ENCODE data around the gene USP2.
A peak's percentile ranks its signal among the peaks of the same experiment; 100 is the strongest.

The USP2 gene

DNA sequence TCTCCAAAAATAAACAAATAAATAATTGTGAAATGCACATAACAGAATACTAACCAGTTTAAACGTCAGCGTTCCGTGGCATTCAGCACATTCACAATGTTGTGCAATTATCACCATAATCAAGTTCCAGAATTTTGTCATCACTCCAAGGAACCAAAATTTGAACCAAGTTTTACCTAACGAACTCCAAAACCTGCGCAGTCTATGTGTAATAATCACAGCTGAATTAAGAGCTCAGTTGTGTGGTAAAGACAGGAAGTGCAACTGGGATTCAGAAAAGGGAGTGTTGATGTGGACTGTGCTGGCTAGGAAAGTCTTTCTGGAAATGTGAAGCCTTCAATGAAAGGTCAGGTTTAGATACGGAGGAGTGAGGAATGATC lies 59.1 kb downstream of the USP2 start:
- H3K9ac ChIP-seq (ENCODE audit: low read length) = no peak overlapping the region

DNA sequence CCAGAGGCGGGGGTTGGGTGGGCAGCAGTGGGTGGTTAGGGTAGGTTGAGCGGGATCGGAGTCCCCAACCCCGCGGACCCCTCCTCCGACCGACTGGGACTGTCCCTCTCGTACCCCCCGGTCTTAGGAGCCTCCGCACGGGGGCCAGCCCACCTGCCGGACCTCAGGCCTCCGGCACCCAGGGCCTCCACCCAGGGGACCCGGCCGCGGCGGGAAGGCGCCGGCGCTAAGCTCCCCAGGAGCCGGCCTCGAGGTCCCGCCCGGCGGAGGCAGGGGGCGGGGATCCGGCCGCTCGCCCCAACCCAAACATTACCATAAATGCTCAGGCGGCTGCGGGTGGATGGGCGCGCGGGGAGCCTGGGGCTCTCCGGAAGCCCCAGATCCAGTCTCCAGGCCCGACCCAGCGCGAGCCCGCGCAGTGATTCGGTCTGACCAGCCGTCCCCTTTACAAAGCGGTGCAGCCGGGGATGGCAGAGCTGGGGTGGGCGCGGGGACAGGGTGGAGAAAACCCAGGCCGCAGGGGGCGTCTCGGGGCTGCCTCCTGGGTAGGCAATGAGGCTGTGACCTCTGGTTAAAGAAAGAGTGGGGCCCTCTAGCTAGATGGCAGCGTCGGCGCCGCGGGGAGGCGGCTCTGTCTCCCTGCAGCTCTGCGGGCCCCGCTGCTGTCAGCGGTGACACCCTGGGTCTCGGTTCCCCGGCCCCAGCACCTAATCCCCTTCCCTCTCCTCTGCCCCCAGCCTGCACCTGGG lies 60.5 kb downstream of the USP2 start:
- H3K4me1 ChIP-seq (ENCODE audit: insufficient read depth, low read length) = peaks cover 50% of the 10 kb centered on the region
- peak overlapping the region; percentile 87 for H3K9ac ChIP-seq (ENCODE audit: low read length)
- peak overlapping the region; percentile 46 to 66 for H3K4me3 ChIP-seq (ENCODE audit: low read depth in 1 of 2, low read length in 2 of 2)
- H3K27me3 ChIP-seq (ENCODE audit: control insufficient read depth in 1 of 2, insufficient read depth in 2 of 2, low read length in 2 of 2) = no peaks in the 10 kb centered on the region
- H3K9me3 ChIP-seq (ENCODE audit: low read length) = no peaks in the 10 kb centered on the region
- no peaks in the 10 kb centered on the region for H3K36me3 ChIP-seq (ENCODE audit: insufficient read depth, low read length)
- peak overlapping the region; percentile 99 for H3K27ac ChIP-seq (ENCODE audit: low read depth, low read length)

More for the DNA sequence above, 59.1 kb downstream of the USP2 start:
- peaks cover 48% of the 10 kb centered on the region for H3K4me1 ChIP-seq (ENCODE audit: insufficient read depth, low read length)
- H3K36me3 ChIP-seq (ENCODE audit: insufficient read depth, low read length) = no peaks in the 10 kb centered on the region
- no peaks in the 10 kb centered on the region for H3K27me3 ChIP-seq (ENCODE audit: control insufficient read depth in 1 of 2, insufficient read depth in 2 of 2, low read length in 2 of 2)
- H3K4me3 ChIP-seq (ENCODE audit: low read depth in 1 of 2, low read length in 2 of 2) = no peak overlapping the region
- no peaks in the 10 kb centered on the region for H3K9me3 ChIP-seq (ENCODE audit: low read length)
- peak overlapping the region; percentile 5 for H3K27ac ChIP-seq (ENCODE audit: low read depth, low read length)

DNA sequence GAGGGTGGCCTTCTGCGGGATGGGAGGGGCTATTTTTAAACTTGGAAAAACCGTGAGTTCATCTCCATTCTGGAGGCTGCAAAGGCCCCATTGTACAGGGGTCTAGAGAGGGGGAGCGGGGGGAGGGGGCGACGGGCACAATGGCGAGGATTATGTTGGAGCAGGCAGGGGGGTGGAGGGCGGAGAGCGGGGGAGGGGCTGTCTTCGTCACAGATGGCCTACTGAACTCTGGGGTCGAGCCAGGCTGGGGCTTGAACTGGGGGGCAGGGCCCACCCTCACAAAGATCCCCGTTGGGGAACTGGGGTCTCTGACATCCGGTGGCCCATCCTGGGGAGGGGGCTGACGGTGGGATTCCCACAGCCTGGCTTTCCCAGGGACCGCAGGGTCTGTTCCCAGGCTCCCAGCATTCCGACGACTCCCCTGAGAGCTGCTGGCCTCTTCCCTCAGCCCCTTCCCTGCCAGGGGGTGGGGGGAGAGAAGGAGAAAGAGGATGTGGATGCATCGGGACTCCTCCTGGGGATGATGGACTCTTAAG lies 61.2 kb downstream of the USP2 start:
- Histone ChIP-seq H3K36me3 (ENCODE audit: insufficient read depth, low read length) (no peaks in the 10 kb centered on the region), H3K4me1 (ENCODE audit: insufficient read depth, low read length) (peaks cover 57% of the 10 kb centered on the region), H3K9me3 (ENCODE audit: low read length) (no peaks in the 10 kb centered on the region), H3K27me3 (ENCODE audit: control insufficient read depth in 1 of 2, insufficient read depth in 2 of 2, low read length in 2 of 2) (no peaks in the 10 kb centered on the region), H3K27ac (ENCODE audit: low read depth, low read length) (peak overlapping the region; percentile 99), H3K9ac (ENCODE audit: low read length) (peak overlapping the region; percentile 85), H3K4me3 (ENCODE audit: low read depth in 1 of 2, low read length in 2 of 2) (peak overlapping the region; percentile 46 to 66)

DNA sequence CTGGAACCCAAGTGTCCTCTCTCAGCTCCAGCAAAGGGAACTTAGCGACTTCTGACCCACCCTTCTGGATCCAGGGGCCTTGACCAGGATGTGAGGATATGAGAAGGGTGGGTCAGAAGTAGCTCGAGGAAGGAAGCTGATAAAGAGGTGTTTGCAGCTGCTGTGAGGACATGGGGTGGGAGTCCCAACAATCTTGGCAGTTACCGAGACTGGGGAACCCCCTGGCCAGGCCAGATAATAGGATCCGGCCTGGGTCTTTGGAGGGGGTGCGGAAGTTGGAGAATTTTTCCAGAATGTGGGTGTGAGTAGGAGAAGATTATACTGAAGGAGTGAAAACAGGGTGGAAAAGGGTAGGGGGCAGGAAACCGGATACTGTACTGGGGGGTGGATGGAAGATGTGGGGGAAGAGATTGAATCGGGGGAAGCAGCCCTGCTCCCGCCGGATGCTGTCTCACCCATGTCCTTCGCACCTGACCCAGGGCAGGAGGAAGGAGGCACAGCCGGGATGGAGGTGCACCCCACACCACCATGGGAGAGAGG lies 61.7 kb downstream of the USP2 start:
- Histone ChIP-seq H3K4me3 (ENCODE audit: low read depth in 1 of 2, low read length in 2 of 2) (peak overlapping the region in 1 of 2 donors; percentile 46), H3K27me3 (ENCODE audit: control insufficient read depth in 1 of 2, insufficient read depth in 2 of 2, low read length in 2 of 2) (no peaks in the 10 kb centered on the region), H3K36me3 (ENCODE audit: insufficient read depth, low read length) (peaks cover 4% of the 10 kb centered on the region), H3K27ac (ENCODE audit: low read depth, low read length) (peak overlapping the region; percentile 99), H3K4me1 (ENCODE audit: insufficient read depth, low read length) (peaks cover 59% of the 10 kb centered on the region), H3K9ac (ENCODE audit: low read length) (peak overlapping the region; percentile 29), H3K9me3 (ENCODE audit: low read length) (no peaks in the 10 kb centered on the region)

DNA sequence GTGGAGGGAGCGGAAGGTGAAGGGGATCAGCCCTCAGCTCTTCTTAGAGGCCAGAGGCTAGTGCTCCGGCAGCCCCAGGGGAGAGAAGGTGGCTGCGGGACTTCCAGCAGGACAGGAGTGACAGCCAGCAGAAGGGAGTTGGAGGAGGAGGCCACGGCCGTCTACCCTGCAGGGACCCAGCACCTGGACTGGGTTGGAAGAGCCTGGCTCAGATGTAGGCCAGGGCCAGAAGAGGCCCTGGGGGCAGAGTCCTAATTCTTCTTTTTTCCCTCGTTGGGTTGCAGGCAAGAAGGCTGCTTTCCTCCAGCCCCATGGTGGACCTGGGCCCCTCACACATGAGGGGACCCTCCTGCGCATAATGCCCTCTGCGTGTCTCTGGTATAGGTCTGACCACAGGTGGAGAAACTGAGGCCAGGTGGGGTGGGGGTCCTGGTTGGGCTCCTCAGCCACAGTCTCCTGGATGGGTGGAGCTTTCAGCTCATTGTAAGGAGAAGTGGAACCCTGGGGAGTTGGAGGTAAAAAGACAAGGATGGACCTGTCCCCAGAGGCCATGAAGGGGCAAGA lies 62.3 kb downstream of the USP2 start:
- Histone ChIP-seq H3K4me3 (ENCODE audit: low read depth in 1 of 2, low read length in 2 of 2) (no peak overlapping the region), H3K4me1 (ENCODE audit: insufficient read depth, low read length) (peaks cover 64% of the 10 kb centered on the region), H3K27ac (ENCODE audit: low read depth, low read length) (peak overlapping the region; percentile 99), H3K9me3 (ENCODE audit: low read length) (no peaks in the 10 kb centered on the region), H3K36me3 (ENCODE audit: insufficient read depth, low read length) (peaks cover 10% of the 10 kb centered on the region), H3K9ac (ENCODE audit: low read length) (peak overlapping the region; percentile 29), H3K27me3 (ENCODE audit: control insufficient read depth in 1 of 2, insufficient read depth in 2 of 2, low read length in 2 of 2) (no peaks in the 10 kb centered on the region)

DNA sequence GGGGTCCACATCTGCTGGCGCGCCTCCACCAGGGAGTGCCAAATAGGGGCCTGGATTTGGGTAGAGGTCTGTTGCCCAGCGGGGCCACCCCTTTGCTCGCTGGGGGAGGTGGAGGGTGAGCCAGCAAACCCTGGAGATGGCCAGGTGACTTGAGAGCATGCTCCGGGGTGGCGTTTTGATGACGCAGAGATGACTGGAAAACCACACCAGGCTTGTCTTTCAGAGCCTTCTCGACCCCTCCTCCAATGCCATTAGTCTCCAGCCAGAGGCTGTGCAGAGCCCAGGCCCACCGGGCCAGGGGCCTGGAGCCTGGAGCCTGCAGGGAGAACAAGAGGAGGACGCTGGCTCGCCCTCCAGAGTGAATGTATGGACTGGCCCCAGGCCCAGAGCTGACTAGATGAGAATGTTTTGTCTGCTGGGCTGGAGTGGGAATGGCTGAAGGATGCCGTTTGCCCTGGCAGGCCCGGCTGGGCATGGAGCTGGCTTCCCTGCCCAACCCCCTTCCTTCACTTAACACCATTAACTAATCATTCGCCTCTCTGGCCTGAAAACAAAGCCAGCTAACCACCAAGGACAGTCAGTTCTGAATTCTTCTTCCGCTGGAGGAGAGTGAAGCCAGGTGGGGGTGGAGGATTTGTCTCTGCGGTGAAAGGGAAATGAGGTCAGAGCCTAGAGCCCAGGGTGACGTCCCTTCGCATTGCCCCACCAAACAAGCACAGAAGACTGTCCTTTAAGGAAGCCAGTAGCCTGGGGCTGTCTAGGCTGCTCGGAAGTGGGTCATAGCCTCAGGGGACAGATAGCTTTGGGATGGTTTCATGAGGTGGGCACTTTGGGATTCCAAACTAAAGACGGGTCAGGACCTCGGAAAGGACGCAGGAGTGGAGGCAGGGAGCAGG lies 63.0 kb downstream of the USP2 start:
- no peaks in the 10 kb centered on the region for H3K9me3 ChIP-seq (ENCODE audit: low read length)
- peak overlapping the region; percentile 29 for H3K9ac ChIP-seq (ENCODE audit: low read length)
- H3K4me1 ChIP-seq (ENCODE audit: insufficient read depth, low read length) = peaks cover 58% of the 10 kb centered on the region
- H3K27ac ChIP-seq (ENCODE audit: low read depth, low read length) = peak overlapping the region; percentile 99
- H3K36me3 ChIP-seq (ENCODE audit: insufficient read depth, low read length) = peaks cover 17% of the 10 kb centered on the region
- peak overlapping the region in 1 of 2 donors; percentile 45 for H3K4me3 ChIP-seq (ENCODE audit: low read depth in 1 of 2, low read length in 2 of 2)
- no peaks in the 10 kb centered on the region for H3K27me3 ChIP-seq (ENCODE audit: control insufficient read depth in 1 of 2, insufficient read depth in 2 of 2, low read length in 2 of 2)

DNA sequence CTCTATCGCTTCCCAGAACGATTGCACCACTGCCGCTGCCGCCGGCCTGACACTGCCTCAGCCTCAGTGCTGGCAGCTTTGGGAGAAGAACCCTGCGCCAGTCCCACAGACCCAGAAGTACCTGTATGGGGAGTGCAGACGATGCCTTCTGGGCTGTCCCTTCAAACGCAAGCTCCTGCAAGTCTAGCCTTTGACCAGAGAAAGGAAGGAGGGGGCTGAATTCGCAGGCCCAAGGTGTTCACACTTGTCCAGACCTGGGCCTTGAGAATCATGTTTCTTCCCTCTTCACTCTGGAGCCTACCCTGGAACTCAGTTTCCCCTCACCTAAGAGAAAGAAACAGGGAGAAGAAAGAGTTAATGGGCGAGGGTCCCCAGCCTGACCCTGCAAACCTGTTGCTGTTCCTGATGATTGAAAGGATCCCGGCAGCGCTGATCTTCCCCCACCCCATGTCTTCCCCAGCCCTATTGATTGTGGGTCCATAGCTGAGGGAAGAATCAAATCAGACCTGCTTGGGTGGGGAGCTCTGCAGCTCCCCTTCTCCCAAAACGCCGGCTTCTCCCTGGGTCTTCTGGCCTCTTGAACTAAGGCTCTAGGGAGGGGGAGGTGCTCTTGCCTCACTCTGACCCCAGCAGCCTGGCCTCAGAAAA lies 63.8 kb downstream of the USP2 start:
- peaks cover 58% of the 10 kb centered on the region for H3K4me1 ChIP-seq (ENCODE audit: insufficient read depth, low read length)

DNA sequence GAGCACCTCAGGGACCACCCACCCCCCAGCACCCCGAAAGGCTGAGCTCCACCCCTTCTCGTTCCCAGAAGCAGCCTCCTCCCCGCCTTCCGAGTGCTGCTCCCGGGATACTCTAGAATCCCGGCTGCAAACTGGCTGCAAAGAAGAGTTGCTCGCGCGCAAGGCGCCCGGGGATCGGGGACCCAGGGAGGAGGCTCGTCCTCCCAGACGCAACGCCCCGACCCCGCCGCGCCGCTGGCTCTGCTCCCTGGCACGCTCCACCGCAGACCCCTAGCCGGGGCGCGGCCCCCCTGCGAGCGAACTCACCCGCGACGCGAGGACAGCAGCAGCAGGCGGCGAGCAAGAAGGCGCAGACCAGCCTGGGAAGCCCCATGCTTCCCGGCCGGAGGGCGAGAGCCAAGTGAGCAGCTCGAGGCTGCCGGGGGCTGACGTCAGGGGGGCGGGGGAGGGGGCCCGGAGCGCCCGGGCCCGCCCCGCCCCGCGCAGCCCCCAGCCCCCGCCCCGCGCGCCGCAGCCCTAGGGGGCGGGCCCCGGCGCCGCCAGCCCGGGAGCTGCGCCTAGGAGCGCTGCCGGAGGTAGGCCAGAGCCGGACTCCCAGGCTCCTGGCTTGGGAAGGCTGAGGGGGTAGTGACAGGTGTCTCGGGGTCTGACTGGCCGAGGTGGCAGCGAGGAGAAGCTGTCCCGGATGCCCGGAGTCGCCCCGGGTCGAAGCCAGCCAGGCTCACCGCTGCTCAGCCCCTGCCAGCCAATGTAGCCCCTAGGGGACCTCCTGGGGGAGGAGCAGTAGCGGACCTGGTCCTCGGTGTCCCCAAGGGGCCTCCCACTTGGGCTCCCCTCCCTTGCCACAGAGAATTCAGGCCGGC lies 64.5 kb downstream of the USP2 start, which contains the start of gene MCAM:
Gene MCAM (minus strand): TSS at position 402 of the 863 bp plus-strand sequence. CDS start 29 bp downstream, at position 373.
- peaks cover 58% of the 10 kb centered on the region for H3K4me1 ChIP-seq (ENCODE audit: insufficient read depth, low read length)
- no peaks in the 10 kb centered on the region for H3K27me3 ChIP-seq (ENCODE audit: control insufficient read depth in 1 of 2, insufficient read depth in 2 of 2, low read length in 2 of 2)
- peak within 1 kb of the TSS; percentile 81 to 87 for H3K4me3 ChIP-seq (ENCODE audit: low read depth in 1 of 2, low read length in 2 of 2)
- H3K36me3 ChIP-seq (ENCODE audit: insufficient read depth, low read length) = peaks cover 32% of the 10 kb centered on the region
- peak within 1 kb of the TSS; percentile 92 for H3K9ac ChIP-seq (ENCODE audit: low read length)
- H3K27ac ChIP-seq (ENCODE audit: low read depth, low read length) = peak within 1 kb of the TSS; percentile 99
- H3K9me3 ChIP-seq (ENCODE audit: low read length) = no peaks in the 10 kb centered on the region

More for the DNA sequence above, 63.8 kb downstream of the USP2 start:
- Histone ChIP-seq H3K9ac (ENCODE audit: low read length) (peak overlapping the region; percentile 14), H3K4me3 (ENCODE audit: low read depth in 1 of 2, low read length in 2 of 2) (peak overlapping the region; percentile 16 to 45), H3K27me3 (ENCODE audit: control insufficient read depth in 1 of 2, insufficient read depth in 2 of 2, low read length in 2 of 2) (no peaks in the 10 kb centered on the region), H3K36me3 (ENCODE audit: insufficient read depth, low read length) (peaks cover 25% of the 10 kb centered on the region), H3K9me3 (ENCODE audit: low read length) (no peaks in the 10 kb centered on the region), H3K27ac (ENCODE audit: low read depth, low read length) (peak overlapping the region; percentile 99)

DNA sequence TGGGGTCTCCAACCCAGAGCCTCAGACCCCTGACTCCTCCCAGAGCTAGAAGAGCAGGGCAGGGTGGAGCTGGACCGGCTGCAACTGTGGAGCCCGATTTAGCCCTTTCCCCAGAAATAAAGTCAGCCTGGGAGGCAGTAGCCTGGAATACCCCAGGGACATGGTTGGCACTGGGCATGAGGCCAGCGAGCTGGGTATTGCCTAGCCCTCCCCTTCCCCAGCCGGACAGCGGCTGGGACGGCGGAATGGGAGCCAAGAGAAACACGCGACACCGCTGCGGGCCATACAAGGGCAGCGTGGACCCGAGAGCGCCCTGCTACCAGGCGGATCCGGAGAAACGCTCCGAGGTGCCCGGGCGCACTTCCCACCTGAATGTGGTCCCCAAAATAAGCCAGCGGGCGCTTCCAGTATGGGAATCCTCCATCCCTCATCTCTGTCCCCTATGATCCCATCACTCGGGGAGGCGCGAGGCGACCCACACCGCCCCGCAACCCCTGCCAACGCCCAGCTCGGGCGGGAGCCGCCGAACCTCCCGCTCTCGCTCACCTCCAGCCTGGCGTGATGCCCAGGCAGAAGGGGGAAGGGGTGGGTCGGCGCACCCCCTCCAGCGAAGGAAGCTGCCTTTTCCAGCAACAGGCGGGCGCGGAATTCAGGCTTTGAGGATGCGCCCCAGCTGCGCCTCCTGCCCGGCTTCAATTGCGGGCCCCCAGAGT lies 65.3 kb downstream of the USP2 start:
- peak overlapping the region; percentile 98 for H3K27ac ChIP-seq (ENCODE audit: low read depth, low read length)
- peak overlapping the region; percentile 81 to 87 for H3K4me3 ChIP-seq (ENCODE audit: low read depth in 1 of 2, low read length in 2 of 2)
- peak overlapping the region; percentile 92 for H3K9ac ChIP-seq (ENCODE audit: low read length)
- peaks cover 39% of the 10 kb centered on the region for H3K36me3 ChIP-seq (ENCODE audit: insufficient read depth, low read length)
- no peaks in the 10 kb centered on the region for H3K9me3 ChIP-seq (ENCODE audit: low read length)
- H3K4me1 ChIP-seq (ENCODE audit: insufficient read depth, low read length) = peaks cover 52% of the 10 kb centered on the region
- H3K27me3 ChIP-seq (ENCODE audit: control insufficient read depth in 1 of 2, insufficient read depth in 2 of 2, low read length in 2 of 2) = no peaks in the 10 kb centered on the region
